HG03378 (cell line): ENCODE measurements around the gene LCE3E.

Experiments used
- ATAC-seq: cut with Tn5 transposase; IDR thresholded peaks from one replicate; pipeline ENCODE4 v1.9.1; 2021; ENCODE audit warnings: mild to moderate bottlenecking, moderate library complexity; ENCODE audit not compliant: unreplicated experiment

The LCE3E gene

DNA sequence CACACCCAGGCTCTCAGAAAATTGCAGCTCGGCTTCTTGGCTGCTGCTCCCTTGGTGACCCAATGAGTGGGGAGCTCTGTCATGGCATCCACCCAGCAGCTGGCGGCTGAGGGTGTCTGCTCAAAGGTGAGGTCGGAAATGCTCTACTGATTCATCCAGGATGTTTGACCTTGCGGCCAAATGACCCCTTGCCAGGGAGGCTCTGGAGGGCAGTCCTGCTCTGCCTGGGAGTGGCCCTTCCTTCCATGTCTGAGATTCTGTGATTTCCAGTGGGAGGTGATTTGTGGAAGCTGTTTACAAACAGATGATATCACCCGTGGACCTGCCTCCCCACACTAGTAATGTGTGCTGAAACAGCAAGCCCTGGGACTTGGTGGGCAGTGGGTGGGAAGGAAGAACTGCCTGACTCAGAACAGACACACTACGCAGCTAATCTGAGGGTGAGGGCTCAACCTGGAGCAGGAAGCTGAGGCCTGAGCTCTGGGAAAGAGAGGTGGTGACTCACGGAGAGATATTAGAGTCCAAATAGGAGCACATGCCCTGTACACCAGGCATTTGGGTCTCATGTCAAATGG, 49.3 kb downstream of the LCE3E start:
- ATAC-seq = no peak

DNA sequence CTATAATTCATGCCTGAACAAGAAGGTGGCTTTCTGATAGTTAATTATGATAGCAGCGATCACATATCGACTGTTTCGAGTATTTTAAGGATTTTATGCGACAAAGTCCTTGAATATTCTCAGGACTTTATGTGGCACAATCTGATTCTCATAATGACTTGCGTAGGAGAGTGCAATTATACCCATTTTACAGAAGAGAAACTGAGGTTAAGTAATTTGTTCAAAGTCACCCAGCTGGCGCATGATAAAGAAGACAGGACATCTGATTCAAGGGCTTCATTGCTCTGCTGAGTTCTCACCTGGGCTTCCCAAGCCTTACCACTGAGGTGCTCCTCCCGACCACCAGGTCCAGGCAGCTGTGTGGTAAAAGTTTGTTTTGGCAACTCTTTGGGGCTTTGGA, 50.5 kb downstream of the LCE3E start:
- ATAC-seq = no peak
